OCI-LY7 (cell line): ENCODE data around the gene TBCCD1.

Source experiments
- CTCF ChIP-seq: fragments of 200-600 bp; sonication (generic); conservative IDR thresholded peaks from 2 replicates; pipeline ENCODE4 v1.5.1; 2014; ENCODE audit warnings: mild to moderate bottlenecking, antibody characterized with exemption, low read length, moderate library complexity, mixed read lengths
- EZH2phosphoT487 ChIP-seq: fragments of 200-600 bp; sonication (generic); IDR thresholded peaks from 2 replicates; pipeline ENCODE4 v1.6.1; 2018; ENCODE audit warnings: low read depth, borderline replicate concordance, mild to moderate bottlenecking, mixed run types, antibody characterized with exemption, low read length, moderate library complexity, mixed read lengths

DNA sequence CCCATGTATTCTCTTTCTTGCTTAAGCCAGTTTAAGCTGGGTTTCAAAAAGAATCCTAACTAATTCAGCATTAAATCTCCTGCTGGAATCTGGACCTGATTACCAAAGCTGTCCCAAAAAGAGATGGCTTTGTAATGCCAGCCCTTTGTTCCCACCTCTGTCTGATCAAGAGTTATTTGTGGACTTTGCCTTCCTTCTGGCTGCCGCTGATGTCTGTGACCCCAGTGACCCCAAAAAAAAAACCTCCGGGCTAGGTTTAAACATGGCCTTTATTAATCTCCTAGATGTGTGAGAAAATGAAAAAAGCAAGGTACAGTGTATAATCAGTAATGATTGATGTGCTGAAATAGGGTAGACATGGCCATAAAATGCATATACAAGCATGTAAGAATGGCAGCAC is 43.7 kb downstream of the TBCCD1 start:
- TF ChIP-seq CTCF = no peak
- no peak for TF ChIP-seq EZH2phosphoT487
